Nephron progenitor cell (in vitro differentiated cells): Measurements from ENCODE around the gene NLN.
A peak's percentile ranks its signal among the peaks of the same experiment; 100 is the strongest.
"Not testable (repeated sequence)": the region's sequence is repeated elsewhere in the genome, so short reads cannot be mapped to it uniquely, and the experiment has no call there.

Source experiments
- DNase-seq: peaks from one replicate; pipeline ENCODE4 v3.0.0; 2021
- H3K27ac Mint-ChIP-seq: 2 replicates; pipeline ENCODE4 v1.8.0; 2021; ENCODE audit warnings: mild to moderate bottlenecking, moderate library complexity, mixed read lengths
- H3K27me3 Mint-ChIP-seq: 2 replicates; pipeline ENCODE4 v1.8.0; 2021; ENCODE audit warnings: mild to moderate bottlenecking, low read depth, mixed read lengths; ENCODE audit not compliant: poor library complexity
- H3K36me3 Mint-ChIP-seq: 2 replicates; pipeline ENCODE4 v1.8.0; 2021; ENCODE audit warnings: low read depth, mixed read lengths
- H3K4me1 Mint-ChIP-seq: 2 replicates; pipeline ENCODE4 v1.8.0; 2021; ENCODE audit warnings: mixed read lengths
- H3K4me3 Mint-ChIP-seq: 2 replicates; pipeline ENCODE4 v1.8.0; 2021; ENCODE audit warnings: mild to moderate bottlenecking, moderate library complexity, mixed read lengths
- H3K9me3 Mint-ChIP-seq: 2 replicates; pipeline ENCODE4 v1.8.0; 2021; ENCODE audit warnings: mild to moderate bottlenecking, moderate library complexity, mixed read lengths
- TF ChIP-seq, protein P1 (sequence below): fragments of 200-600 bp; sonication (generic); IDR thresholded peaks from 2 replicates; pipeline ENCODE4 v1.5.0; 2021; ENCODE audit warnings: antibody characterized with exemption

Gene NLN

GRCh38 chr5:65771266-65771665, 49.3 kb downstream of the NLN start:
- Mint-ChIP-seq H3K9me3 (peaks cover 9% of the 10 kb centered on the region), H3K4me3 (no peak overlapping the region)
- TF ChIP-seq, protein P1, sequence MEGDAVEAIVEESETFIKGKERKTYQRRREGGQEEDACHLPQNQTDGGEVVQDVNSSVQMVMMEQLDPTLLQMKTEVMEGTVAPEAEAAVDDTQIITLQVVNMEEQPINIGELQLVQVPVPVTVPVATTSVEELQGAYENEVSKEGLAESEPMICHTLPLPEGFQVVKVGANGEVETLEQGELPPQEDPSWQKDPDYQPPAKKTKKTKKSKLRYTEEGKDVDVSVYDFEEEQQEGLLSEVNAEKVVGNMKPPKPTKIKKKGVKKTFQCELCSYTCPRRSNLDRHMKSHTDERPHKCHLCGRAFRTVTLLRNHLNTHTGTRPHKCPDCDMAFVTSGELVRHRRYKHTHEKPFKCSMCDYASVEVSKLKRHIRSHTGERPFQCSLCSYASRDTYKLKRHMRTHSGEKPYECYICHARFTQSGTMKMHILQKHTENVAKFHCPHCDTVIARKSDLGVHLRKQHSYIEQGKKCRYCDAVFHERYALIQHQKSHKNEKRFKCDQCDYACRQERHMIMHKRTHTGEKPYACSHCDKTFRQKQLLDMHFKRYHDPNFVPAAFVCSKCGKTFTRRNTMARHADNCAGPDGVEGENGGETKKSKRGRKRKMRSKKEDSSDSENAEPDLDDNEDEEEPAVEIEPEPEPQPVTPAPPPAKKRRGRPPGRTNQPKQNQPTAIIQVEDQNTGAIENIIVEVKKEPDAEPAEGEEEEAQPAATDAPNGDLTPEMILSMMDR, result no peak

GRCh38 chr5:65772963-65773362, 51.0 kb downstream of the NLN start:
- H3K4me1 Mint-ChIP-seq, H3K9me3 Mint-ChIP-seq, DNase-seq, H3K27me3 Mint-ChIP-seq, H3K4me3 Mint-ChIP-seq, H3K27ac Mint-ChIP-seq: not testable (repeated sequence)
- H3K36me3 Mint-ChIP-seq, result peaks cover 16% of the 10 kb centered on the region

More at GRCh38 chr5:65771266-65771665, 49.3 kb downstream of the NLN start:
- Mint-ChIP-seq H3K27me3 (no peaks in the 10 kb centered on the region), H3K4me1 (peaks cover 4% of the 10 kb centered on the region), H3K27ac (no peak overlapping the region), H3K36me3 (peaks cover 31% of the 10 kb centered on the region)
- DNase-seq, result no peak

GRCh38 chr5:65774346-65774745, 52.3 kb downstream of the NLN start:
- no peak for DNase-seq
- Mint-ChIP-seq H3K4me3 (no peak overlapping the region), H3K27ac (no peak overlapping the region), H3K9me3 (no peaks in the 10 kb centered on the region), H3K27me3 (peaks cover 4% of the 10 kb centered on the region), H3K36me3 (peaks cover 26% of the 10 kb centered on the region), H3K4me1 (no peaks in the 10 kb centered on the region)
- TF ChIP-seq, protein P1, result no peak

DNA sequence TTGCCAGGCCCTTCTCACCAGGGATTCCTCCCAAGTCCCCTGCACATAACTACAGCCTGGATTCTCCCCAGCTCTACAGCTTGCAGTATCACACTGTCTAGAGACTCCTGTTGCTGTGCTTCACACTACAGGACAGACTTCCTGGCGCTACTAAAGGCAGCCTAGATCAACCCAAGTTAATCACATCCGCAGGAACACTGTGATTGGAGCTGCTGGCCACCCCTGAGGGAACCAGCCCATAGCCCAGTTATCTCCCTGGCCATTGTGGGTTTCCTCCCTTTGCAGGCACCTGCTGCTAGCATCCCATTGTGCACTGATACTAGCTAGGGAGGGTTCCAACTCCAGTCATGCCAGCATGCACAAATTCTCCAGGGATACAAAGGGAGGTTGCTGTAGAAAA, 53.5 kb downstream of the NLN start:
- H3K36me3 Mint-ChIP-seq, result peaks cover 37% of the 10 kb centered on the region
- peaks cover 4% of the 10 kb centered on the region for H3K27me3 Mint-ChIP-seq
- no peak for DNase-seq
- TF ChIP-seq, protein P1, result no peak
- no peaks in the 10 kb centered on the region for H3K4me1 Mint-ChIP-seq
- no peaks in the 10 kb centered on the region for H3K9me3 Mint-ChIP-seq
- no peak overlapping the region for H3K4me3 Mint-ChIP-seq
- no peak overlapping the region for H3K27ac Mint-ChIP-seq

DNA sequence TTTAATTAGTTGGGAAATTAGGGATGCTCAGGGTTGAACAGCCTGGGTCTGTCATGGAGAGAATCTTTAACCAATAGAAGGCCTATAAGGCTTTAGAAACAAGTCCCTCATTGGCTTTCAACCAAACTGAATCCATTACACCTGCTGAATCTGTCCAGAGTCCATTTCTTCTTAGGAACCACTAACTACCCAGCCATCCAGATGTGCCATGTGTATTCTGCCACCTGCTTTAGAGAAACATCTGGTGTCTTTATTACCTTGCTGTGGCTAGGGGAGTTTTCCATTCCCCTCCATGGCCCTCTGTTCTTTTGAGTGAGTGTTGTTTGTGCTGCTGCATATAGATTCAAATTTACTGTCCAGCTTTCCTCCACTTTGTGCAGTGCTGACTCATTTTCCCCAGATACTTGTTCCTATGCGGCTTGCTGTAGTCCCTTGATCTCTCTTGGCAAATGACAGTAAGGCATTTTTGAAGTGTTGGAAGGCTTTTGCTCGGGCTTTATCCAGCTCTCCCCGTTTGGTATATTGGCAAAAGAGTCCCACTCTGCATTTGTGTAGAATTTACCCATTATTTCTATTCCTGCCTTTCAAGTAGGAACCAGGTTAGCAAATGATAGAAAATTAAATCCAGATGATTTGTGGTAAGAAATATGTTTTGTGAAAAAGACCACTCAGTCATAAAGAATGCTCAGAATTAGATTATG, 54.6 kb downstream of the NLN start:
- H3K9me3 Mint-ChIP-seq, result no peaks in the 10 kb centered on the region
- H3K4me3 Mint-ChIP-seq, result no peak overlapping the region
- H3K36me3 Mint-ChIP-seq, result peaks cover 48% of the 10 kb centered on the region
- TF ChIP-seq, protein P1, result no peak
- no peaks in the 10 kb centered on the region for H3K4me1 Mint-ChIP-seq
- H3K27me3 Mint-ChIP-seq, result peaks cover 4% of the 10 kb centered on the region
- no peak overlapping the region for H3K27ac Mint-ChIP-seq
- no peak for DNase-seq

DNA sequence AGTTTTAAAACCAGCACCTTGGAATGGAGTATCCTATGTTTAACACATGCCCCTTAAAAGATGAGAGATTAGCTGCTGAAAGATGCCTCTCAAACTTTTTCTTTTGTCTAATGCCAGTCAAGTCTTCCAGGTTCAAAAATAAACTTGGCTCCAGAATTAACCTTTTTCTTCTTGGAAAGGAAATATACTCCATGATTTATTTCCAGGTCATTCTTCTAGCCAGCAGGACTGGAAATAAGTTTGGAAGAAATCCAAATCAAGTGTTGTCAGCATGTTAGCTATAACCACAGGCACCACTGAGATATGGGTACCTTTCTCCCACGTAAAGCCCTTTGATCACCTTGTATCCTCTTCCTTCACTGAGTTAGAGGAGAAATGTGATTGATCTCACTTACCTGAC, 56.1 kb downstream of the NLN start:
- Mint-ChIP-seq H3K36me3 (peaks cover 57% of the 10 kb centered on the region), H3K27me3 (peaks cover 4% of the 10 kb centered on the region), H3K4me3 (no peak overlapping the region), H3K27ac (peak overlapping the region; percentile 84), H3K4me1 (no peaks in the 10 kb centered on the region), H3K9me3 (no peaks in the 10 kb centered on the region)
- TF ChIP-seq, protein P1, result no peak
- DNase-seq, result no peak
